CD14-positive monocyte (primary cell): ENCODE measurements around the gene BSPRY. TPM values are rescaled to one million over a fixed set of nuclear protein-coding genes. Genes with fewer than 3 reads are reported as not detected.

Experiments
- DNase-seq, 3 donors: peaks; one replicate each; pipeline ENCODE4 v3.0.0-alpha.2; 2011 to 2022
- H2AFZ ChIP-seq: 2 replicates; pipeline ENCODE4 v1.6.0; 2012; ENCODE audit warnings: mild to moderate bottlenecking, low read depth, low read length, inconsistent platforms; ENCODE audit not compliant: insufficient read depth, poor library complexity, severe bottlenecking
- H3K27ac ChIP-seq, 2 donors: 1 replicate in 1 of 2; 2 replicates in 1 of 2; pipeline ENCODE4 v1.5.1; 2012 to 2013; ENCODE audit warnings: low read length in 2 of 2, control low read depth in 1 of 2, inconsistent platforms in 1 of 2, low read depth in 1 of 2, mild to moderate bottlenecking in 1 of 2
- H3K27me3 ChIP-seq, 2 donors: one replicate each; pipeline versions ENCODE4 v1.6.0 to v1.6.1; 2011 to 2013; ENCODE audit warnings: low read length in 2 of 2; ENCODE audit not compliant: control insufficient read depth in 2 of 2, insufficient read depth in 2 of 2
- H3K36me3 ChIP-seq, 2 donors: replicated peaks in 1 of 2; 1 replicate in 1 of 2; 2 replicates in 1 of 2; pipeline versions ENCODE4 v1.5.1 to v1.6.1; 2012 to 2013; ENCODE audit warnings: low read length in 2 of 2, control low read depth in 1 of 2, inconsistent platforms in 1 of 2, mild to moderate bottlenecking in 1 of 2; ENCODE audit not compliant: insufficient read depth in 2 of 2, control insufficient read depth in 1 of 2
- H3K4me1 ChIP-seq, 2 donors: 1 replicate in 1 of 2; 2 replicates in 1 of 2; pipeline versions ENCODE4 v1.5.1 to v1.6.1; 2012 to 2013; ENCODE audit warnings: low read length in 2 of 2, control low read depth in 1 of 2, inconsistent platforms in 1 of 2, mild to moderate bottlenecking in 1 of 2, moderate library complexity in 1 of 2; ENCODE audit not compliant: insufficient read depth in 2 of 2, control insufficient read depth in 1 of 2
- H3K4me2 ChIP-seq: replicated peaks from 2 replicates; pipeline ENCODE3; 2012; ENCODE audit warnings: low read length, moderate library complexity, mild to moderate bottlenecking; ENCODE audit not compliant: poor library complexity, severe bottlenecking; ENCODE audit errors: extremely low read depth
- H3K4me3 ChIP-seq, 3 experiments: fragments of 200-600 bp in 1 of 3; sonication (generic) in 1 of 3; replicated peaks in 1 of 3; 1 replicate in 2 of 3; 2 replicates in 1 of 3; pipeline ENCODE4 v1.5.1; 2011 to 2013; ENCODE audit warnings: low read length in 3 of 3, mild to moderate bottlenecking in 3 of 3, control low read depth in 2 of 3, low read depth in 2 of 3, inconsistent platforms in 1 of 3, moderate library complexity in 1 of 3
- H3K79me2 ChIP-seq: 2 replicates; pipeline ENCODE4 v1.6.0; 2012; ENCODE audit warnings: mild to moderate bottlenecking, control low read depth, inconsistent platforms, low read length, moderate library complexity; ENCODE audit not compliant: insufficient read depth
- H3K9ac ChIP-seq: 2 replicates; pipeline ENCODE4 v1.6.0; 2017; ENCODE audit warnings: low read length, mild to moderate bottlenecking; ENCODE audit not compliant: insufficient read depth, poor library complexity, severe bottlenecking
- H3K9me3 ChIP-seq, 2 donors: replicated peaks in 1 of 2; 1 replicate in 1 of 2; 2 replicates in 1 of 2; pipeline versions ENCODE4 v1.5.1 to v1.6.1; 2012 to 2013; ENCODE audit warnings: low read length in 2 of 2, control low read depth in 1 of 2; ENCODE audit not compliant: control insufficient read depth in 1 of 2, insufficient read depth in 1 of 2
- H4K20me1 ChIP-seq: 2 replicates; pipeline ENCODE4 v1.6.0; 2012; ENCODE audit warnings: mild to moderate bottlenecking, low read length, control low read depth, moderate library complexity; ENCODE audit not compliant: insufficient read depth
- H3K27ac Mint-ChIP-seq, 7 donors: one replicate each; pipeline ENCODE4 v1.8.0; 2020; ENCODE audit warnings: mild to moderate bottlenecking in 7 of 7, mixed read lengths in 7 of 7, moderate library complexity in 6 of 7, inconsistent platforms in 2 of 7
- H3K27me3 Mint-ChIP-seq, 3 donors: one replicate each; pipeline ENCODE4 v1.8.0; 2021 to 2022; ENCODE audit warnings: low read depth in 3 of 3, mild to moderate bottlenecking in 3 of 3, mixed read lengths in 3 of 3, moderate library complexity in 3 of 3, inconsistent platforms in 1 of 3
- H3K36me3 Mint-ChIP-seq, 2 donors: one replicate each; pipeline ENCODE4 v1.8.0; 2020; ENCODE audit warnings: mixed read lengths in 2 of 2, inconsistent platforms in 1 of 2, mild to moderate bottlenecking in 1 of 2
- H3K4me1 Mint-ChIP-seq: one replicate; pipeline ENCODE4 v1.8.0; 2020; ENCODE audit warnings: mild to moderate bottlenecking, mixed read lengths
- H3K4me3 Mint-ChIP-seq, 2 donors: one replicate each; pipeline ENCODE4 v1.8.0; 2020; ENCODE audit warnings: mild to moderate bottlenecking in 2 of 2, mixed read lengths in 2 of 2, moderate library complexity in 1 of 2
- H3K9me3 Mint-ChIP-seq, 7 donors: one replicate each; pipeline ENCODE4 v1.8.0; 2020 to 2022; ENCODE audit warnings: mixed read lengths in 7 of 7, mild to moderate bottlenecking in 6 of 7, moderate library complexity in 6 of 7, inconsistent platforms in 2 of 7
- CTCF ChIP-seq: fragments of 200-600 bp; IDR thresholded peaks from one replicate; pipeline ENCODE4 v1.8.0; 2022; ENCODE audit warnings: antibody characterized with exemption, mild to moderate bottlenecking
- WGBS: methylation state at CpG from one replicate; pipeline ENCODE4 v1.1.5; 2013; ENCODE audit warnings: missing lambda C conversion rate; ENCODE audit not compliant: insufficient coverage; 5-methylcytosine and 5-hydroxymethylcytosine counted together
- intact Hi-C, 2 donors: fragments of 100-400 bp; cut with micrococcal nuclease; formaldehyde crosslinking; loops; one replicate each; pipeline versions ENCODE4 v1.15.0 to v1.15.1; 2023
- polyA plus RNA-seq, 3 donors: library from polyadenylated mRNA; depleted of rRNA in 1 of 3; unstranded in 2 of 3; stranded (reverse) in 1 of 3; fragments of 300-500 nt in 2 of 3; fragments of >200 nt in 1 of 3; fragmentation: Illumina TruSeq in 2 of 3; gene quantifications; 1 replicate in 2 of 3; 2 replicates in 1 of 3; pipeline ENCODE4 v1.2.3, GENCODE V29; 2012 to 2021

The BSPRY gene
- polyA plus RNA-seq, 3 donors, result 0.16 TPM; not detected in 2

- no peak overlapping the region for H2AFZ ChIP-seq
- no peak for DNase-seq
- Mint-ChIP-seq H3K4me3 (no peak overlapping the region), H3K27ac (no peak overlapping the region), H3K27me3 (no peaks in the 10 kb centered on the region), H3K9me3 (no peaks in the 10 kb centered on the region), H3K36me3 (peaks cover 8 to 23% of the 10 kb centered on the region in 2 donors), H3K4me1 (peaks cover 15% of the 10 kb centered on the region)
- no peak overlapping the region for H3K4me2 ChIP-seq
- no peaks in the 10 kb centered on the region for H3K27me3 ChIP-seq
- 95% methylated on average over 20 of the region's 24 CpGs for WGBS
- H3K9ac ChIP-seq, result no peak overlapping the region
- peaks cover 9 to 11% of the 10 kb centered on the region in 2 donors for H3K4me1 ChIP-seq
- no peaks in the 10 kb centered on the region for H4K20me1 ChIP-seq
- no peaks in the 10 kb centered on the region for H3K9me3 ChIP-seq
- TF ChIP-seq CTCF, result no peak
- no peaks in the 10 kb centered on the region for H3K79me2 ChIP-seq
- H3K27ac ChIP-seq, result no peak overlapping the region
- no peak overlapping the region for H3K4me3 ChIP-seq
- peaks cover 9 to 21% of the 10 kb centered on the region in 2 donors for H3K36me3 ChIP-seq
- intact Hi-C loops, result no loop called here
Observed at GRCh38 chr9:113373676-113374392, 24.5 kb downstream of the BSPRY start.

GRCh38 chr9:113375057-113376023, 26.0 kb downstream of the BSPRY start:
- Histone ChIP-seq H2AFZ (no peak overlapping the region), H4K20me1 (no peaks in the 10 kb centered on the region), H3K4me3 (peak overlapping the region in 1 of 3 experiments; percentile 92), H3K36me3 (peaks cover 9 to 21% of the 10 kb centered on the region in 2 donors), H3K4me1 (peaks cover 9 to 11% of the 10 kb centered on the region in 2 donors), H3K9ac (no peak overlapping the region), H3K27ac (no peak overlapping the region), H3K4me2 (peak overlapping the region; percentile 92), H3K27me3 (no peaks in the 10 kb centered on the region), H3K79me2 (no peaks in the 10 kb centered on the region), H3K9me3 (no peaks in the 10 kb centered on the region)
- H3K27ac Mint-ChIP-seq, result peak overlapping the region in 1 of 7 donors; percentile 40
- peaks cover 0 to 2% (median 0%) of the 10 kb centered on the region in 3 donors for H3K27me3 Mint-ChIP-seq
- no peaks in the 10 kb centered on the region for H3K9me3 Mint-ChIP-seq
- peaks cover 8 to 23% of the 10 kb centered on the region in 2 donors for H3K36me3 Mint-ChIP-seq
- peak overlapping the region; percentile 82 to 85 for H3K4me3 Mint-ChIP-seq
- H3K4me1 Mint-ChIP-seq, result peaks cover 15% of the 10 kb centered on the region
- 81% methylated on average over 4 of the region's 6 CpGs for WGBS
- DNase-seq, result no peak
- TF ChIP-seq CTCF, result no peak
- intact Hi-C loops, result no loop called here
